Measurements from ENCODE around the gene HAPLN1.

DNA sequence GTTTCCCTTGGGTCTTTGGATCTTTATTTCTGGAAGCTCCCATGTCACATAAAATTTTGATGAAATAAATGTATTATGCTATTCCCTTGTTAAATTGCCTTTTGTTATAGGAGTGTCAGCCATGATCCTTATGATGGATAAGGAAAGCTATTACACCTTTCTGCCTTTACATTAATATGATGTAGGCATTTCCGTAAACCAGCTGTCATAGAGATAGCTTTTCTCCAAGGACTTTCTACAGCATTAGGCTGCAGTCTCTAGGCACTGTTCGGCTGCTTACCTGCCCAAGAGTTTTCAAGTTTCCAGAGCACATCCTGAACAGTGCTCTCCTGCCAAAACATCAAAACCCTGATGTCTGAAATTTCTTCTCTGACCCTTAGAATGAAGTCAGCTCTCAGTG, 87.4 kb downstream of the HAPLN1 start:
- TF ChIP-seq NFIC (IDR thresholded peaks at IDR 0.05; ENCODE audit: borderline replicate concordance) (no peak), YY1 (IDR thresholded peaks at IDR 0.05; ENCODE audit: low read depth) (no peak), POLR2AphosphoS5 (IDR thresholded peaks at IDR 0.05; ENCODE audit: low read depth, low read length) (no peak)
- TF ChIP-seq, protein P1, sequence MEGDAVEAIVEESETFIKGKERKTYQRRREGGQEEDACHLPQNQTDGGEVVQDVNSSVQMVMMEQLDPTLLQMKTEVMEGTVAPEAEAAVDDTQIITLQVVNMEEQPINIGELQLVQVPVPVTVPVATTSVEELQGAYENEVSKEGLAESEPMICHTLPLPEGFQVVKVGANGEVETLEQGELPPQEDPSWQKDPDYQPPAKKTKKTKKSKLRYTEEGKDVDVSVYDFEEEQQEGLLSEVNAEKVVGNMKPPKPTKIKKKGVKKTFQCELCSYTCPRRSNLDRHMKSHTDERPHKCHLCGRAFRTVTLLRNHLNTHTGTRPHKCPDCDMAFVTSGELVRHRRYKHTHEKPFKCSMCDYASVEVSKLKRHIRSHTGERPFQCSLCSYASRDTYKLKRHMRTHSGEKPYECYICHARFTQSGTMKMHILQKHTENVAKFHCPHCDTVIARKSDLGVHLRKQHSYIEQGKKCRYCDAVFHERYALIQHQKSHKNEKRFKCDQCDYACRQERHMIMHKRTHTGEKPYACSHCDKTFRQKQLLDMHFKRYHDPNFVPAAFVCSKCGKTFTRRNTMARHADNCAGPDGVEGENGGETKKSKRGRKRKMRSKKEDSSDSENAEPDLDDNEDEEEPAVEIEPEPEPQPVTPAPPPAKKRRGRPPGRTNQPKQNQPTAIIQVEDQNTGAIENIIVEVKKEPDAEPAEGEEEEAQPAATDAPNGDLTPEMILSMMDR (IDR thresholded peaks at IDR 0.05), result no peak

Data from SK-N-SH (cell line).